CD4-positive, alpha-beta memory T cell (primary cell): Measurements from ENCODE around the gene ELMO2. TPM values are rescaled to one million over a fixed set of nuclear protein-coding genes. Genes with fewer than 3 reads are reported as not detected.

Source experiments
- CTCF ChIA-PET: fragments of 350-600 bp; sonication (Branson Sonifier 250); formaldehyde crosslinking; loops from one replicate; lab custom pipeline; 2021; ENCODE audit warnings: inconsistent platforms; ENCODE audit not compliant: partially characterized antibody; lab: Charles Lee
- POLR2A ChIA-PET: fragments of 350-600 bp; sonication (Branson Sonifier 250); formaldehyde crosslinking; loops from one replicate; lab custom pipeline; 2021; ENCODE audit not compliant: partially characterized antibody; lab: Charles Lee
- DNase-seq, 5 donors: peaks; one replicate each; pipeline versions ENCODE4 v3.0.0 to v3.0.0-alpha.2; 2020 to 2022; ENCODE audit warnings: mixed read lengths in 1 of 5
- H3K27ac ChIP-seq: one replicate; pipeline ENCODE4 v1.7.0; 2013; ENCODE audit warnings: low read depth, low read length
- H3K27me3 ChIP-seq: 2 replicates; pipeline ENCODE4 v1.7.0; 2013; ENCODE audit warnings: mild to moderate bottlenecking, low read length, moderate library complexity; ENCODE audit not compliant: insufficient read depth
- H3K36me3 ChIP-seq: 2 replicates; pipeline ENCODE4 v1.7.0; 2013; ENCODE audit warnings: mild to moderate bottlenecking, low read length, moderate library complexity; ENCODE audit not compliant: insufficient read depth
- H3K4me1 ChIP-seq: 2 replicates; pipeline ENCODE4 v1.7.0; 2013; ENCODE audit warnings: mild to moderate bottlenecking, low read length, moderate library complexity; ENCODE audit not compliant: insufficient read depth
- H3K4me3 ChIP-seq, 2 donors: one replicate each; pipeline ENCODE4 v1.7.0; 2013; ENCODE audit warnings: low read length in 2 of 2, mild to moderate bottlenecking in 1 of 2
- H3K9me3 ChIP-seq, 2 donors: one replicate each; pipeline ENCODE4 v1.7.0; 2013; ENCODE audit warnings: low read length in 2 of 2, control low read depth in 1 of 2; ENCODE audit not compliant: control insufficient read depth in 1 of 2
- H3K27ac Mint-ChIP-seq, 7 donors: one replicate each; pipeline ENCODE4 v1.8.0; 2020 to 2021; ENCODE audit warnings: mixed read lengths in 7 of 7, mild to moderate bottlenecking in 6 of 7, inconsistent platforms in 3 of 7, moderate library complexity in 3 of 7
- H3K27me3 Mint-ChIP-seq, 2 donors: one replicate each; pipeline ENCODE4 v1.8.0; 2020 to 2021; ENCODE audit warnings: mixed read lengths in 2 of 2
- H3K36me3 Mint-ChIP-seq, 2 donors: one replicate each; pipeline ENCODE4 v1.8.0; 2020 to 2021; ENCODE audit warnings: mixed read lengths in 2 of 2, inconsistent platforms in 1 of 2, mild to moderate bottlenecking in 1 of 2
- H3K4me1 Mint-ChIP-seq, 4 donors: one replicate each; pipeline ENCODE4 v1.8.0; 2020 to 2021; ENCODE audit warnings: mixed read lengths in 4 of 4, mild to moderate bottlenecking in 1 of 4
- H3K4me3 Mint-ChIP-seq, 8 donors: one replicate each; pipeline ENCODE4 v1.8.0; 2020 to 2021; ENCODE audit warnings: mixed read lengths in 8 of 8, mild to moderate bottlenecking in 7 of 8, moderate library complexity in 6 of 8, inconsistent platforms in 3 of 8
- H3K9me3 Mint-ChIP-seq, 8 donors: one replicate each; pipeline ENCODE4 v1.8.0; 2020 to 2021; ENCODE audit warnings: mixed read lengths in 8 of 8, mild to moderate bottlenecking in 5 of 8, inconsistent platforms in 3 of 8, moderate library complexity in 1 of 8
- intact Hi-C: fragments of 100-400 bp; cut with micrococcal nuclease; formaldehyde crosslinking; loops from one replicate; pipeline ENCODE4 v1.15.1; 2023
- polyA plus RNA-seq, 2 donors: library from polyadenylated mRNA; unstranded; fragments of 300-500 nt; fragmentation: Illumina TruSeq; gene quantifications; one replicate each; pipeline ENCODE4 v1.2.3, GENCODE V29; 2021
- total RNA-seq, 2 experiments: library from RNA; stranded (reverse); gene quantifications; one replicate each; pipeline ENCODE4 v1.2.3, GENCODE V29; 2021

Gene ELMO2
- total and polyA plus RNA-seq, 4 experiments from 2014 or later = 52.5 to 98.9 (median 67.9) TPM

DNA sequence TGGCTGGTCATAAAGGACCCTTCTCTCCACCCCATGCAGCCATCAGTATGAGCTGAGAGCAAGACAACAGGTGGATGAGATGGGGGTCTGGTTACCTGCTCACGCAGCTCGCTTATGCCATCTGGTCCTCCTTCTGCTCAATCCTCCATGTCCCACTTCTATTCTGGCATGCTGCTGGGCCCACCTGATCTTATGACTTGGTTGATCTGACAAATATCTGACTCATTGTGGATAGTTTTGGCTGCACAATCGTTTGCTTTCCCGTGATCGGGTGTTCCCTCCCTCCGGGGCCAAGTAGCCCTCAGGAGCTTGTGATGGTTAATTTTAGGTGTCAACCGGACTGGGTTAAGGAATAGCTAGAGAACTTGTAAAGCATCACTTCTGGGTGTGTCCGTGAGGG is 26.6 kb upstream of the ELMO2 start:
- ChIA-PET CTCF (no interaction called here), POLR2A (no interaction called here)
- H3K4me1 ChIP-seq = no peaks in the 10 kb centered on the region
- H3K4me3 Mint-ChIP-seq = no peak overlapping the region
- peaks cover 23 to 25% of the 10 kb centered on the region in 2 donors for H3K27me3 Mint-ChIP-seq
- H3K9me3 ChIP-seq = no peaks in the 10 kb centered on the region
- H3K4me1 Mint-ChIP-seq = no peaks in the 10 kb centered on the region
- no peaks in the 10 kb centered on the region for H3K36me3 ChIP-seq
- H3K4me3 ChIP-seq = no peak overlapping the region
- H3K27me3 ChIP-seq = peaks cover 5% of the 10 kb centered on the region
- intact Hi-C loops = no loop called here
- DNase-seq = no peak
- no peak overlapping the region for H3K27ac Mint-ChIP-seq
- H3K36me3 Mint-ChIP-seq = no peaks in the 10 kb centered on the region
- H3K27ac ChIP-seq = no peak overlapping the region
- no peaks in the 10 kb centered on the region for H3K9me3 Mint-ChIP-seq

- H3K4me1 ChIP-seq = no peaks in the 10 kb centered on the region
- DNase-seq = no peak
- H3K9me3 ChIP-seq = no peaks in the 10 kb centered on the region
- no peak overlapping the region for H3K27ac ChIP-seq
- CTCF ChIA-PET = no interaction called here
- Mint-ChIP-seq H3K27me3 (peaks cover 30 to 37% of the 10 kb centered on the region in 2 donors), H3K9me3 (no peaks in the 10 kb centered on the region), H3K4me3 (no peak overlapping the region), H3K4me1 (no peaks in the 10 kb centered on the region), H3K27ac (no peak overlapping the region), H3K36me3 (no peaks in the 10 kb centered on the region)
- intact Hi-C loops = no loop called here
- POLR2A ChIA-PET = no interaction called here
- no peaks in the 10 kb centered on the region for H3K36me3 ChIP-seq
- H3K27me3 ChIP-seq = peaks cover 5% of the 10 kb centered on the region
- no peak overlapping the region for H3K4me3 ChIP-seq
Measured at GRCh38 chr20:46430921-46431712, 24.7 kb upstream of the ELMO2 start.

- no peaks in the 10 kb centered on the region for H3K36me3 ChIP-seq
- no peak overlapping the region for H3K4me3 ChIP-seq
- H3K27me3 ChIP-seq = peaks cover 9% of the 10 kb centered on the region
- CTCF ChIA-PET = interaction anchor here (1.0 kb wide), 1 partner anchor 10 kb away, joined by 3 read pairs; no protein-coding TSS in a partner anchor
- no peaks in the 10 kb centered on the region for H3K4me1 ChIP-seq
- Mint-ChIP-seq H3K9me3 (no peaks in the 10 kb centered on the region), H3K4me3 (no peak overlapping the region), H3K27ac (no peak overlapping the region), H3K36me3 (no peaks in the 10 kb centered on the region), H3K27me3 (peaks cover 24 to 52% of the 10 kb centered on the region in 2 donors), H3K4me1 (no peaks in the 10 kb centered on the region)
- no peak overlapping the region for H3K27ac ChIP-seq
- no peak for DNase-seq
- intact Hi-C loops = no loop called here
- H3K9me3 ChIP-seq = no peaks in the 10 kb centered on the region
- POLR2A ChIA-PET = no interaction called here
Measured at GRCh38 chr20:46427384-46427783, 21.0 kb upstream of the ELMO2 start.

DNA sequence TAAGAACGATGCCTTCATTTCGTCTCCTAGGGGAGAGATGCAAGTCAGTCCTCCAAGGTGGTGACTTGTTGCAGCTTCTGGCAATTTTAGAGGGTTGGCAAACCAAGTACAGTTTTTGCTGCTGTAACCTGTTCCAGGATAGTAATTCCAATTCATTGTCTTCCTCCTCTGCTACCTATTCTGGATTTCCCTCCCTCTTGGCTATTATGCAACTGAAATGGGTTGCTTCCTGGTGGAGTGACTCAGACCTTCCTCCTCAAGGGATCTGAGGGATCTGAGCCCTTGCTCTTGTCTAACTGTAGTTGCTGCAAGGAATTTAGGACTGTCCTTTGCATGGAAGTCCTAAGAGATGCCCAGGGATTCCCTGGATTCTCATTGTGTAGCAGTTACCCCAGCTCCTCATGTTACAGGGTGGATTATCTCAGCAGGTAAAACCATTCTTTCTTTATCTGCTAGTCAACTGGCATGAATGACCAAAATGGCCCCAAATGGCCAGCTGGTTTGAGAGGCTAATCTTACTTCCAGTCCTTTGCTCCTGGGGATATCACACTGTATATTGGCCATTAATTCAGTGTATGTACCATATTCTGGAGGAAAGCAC is 17.6 kb upstream of the ELMO2 start:
- no peaks in the 10 kb centered on the region for H3K9me3 ChIP-seq
- Mint-ChIP-seq H3K9me3 (no peaks in the 10 kb centered on the region), H3K36me3 (no peaks in the 10 kb centered on the region), H3K27me3 (peaks cover 21 to 46% of the 10 kb centered on the region in 2 donors), H3K4me3 (no peak overlapping the region), H3K4me1 (no peaks in the 10 kb centered on the region), H3K27ac (no peak overlapping the region)
- no peak for DNase-seq
- peaks cover 4% of the 10 kb centered on the region for H3K27me3 ChIP-seq
- ChIA-PET CTCF (no interaction called here), POLR2A (no interaction called here)
- H3K4me3 ChIP-seq = no peak overlapping the region
- H3K36me3 ChIP-seq = no peaks in the 10 kb centered on the region
- no peak overlapping the region for H3K27ac ChIP-seq
- intact Hi-C loops = no loop called here
- no peaks in the 10 kb centered on the region for H3K4me1 ChIP-seq

- Mint-ChIP-seq H3K4me3 (no peak overlapping the region), H3K27me3 (peaks cover 23 to 45% of the 10 kb centered on the region in 2 donors), H3K27ac (no peak overlapping the region), H3K9me3 (no peaks in the 10 kb centered on the region), H3K4me1 (no peaks in the 10 kb centered on the region), H3K36me3 (no peaks in the 10 kb centered on the region)
- no peak for DNase-seq
- H3K27ac ChIP-seq = no peak overlapping the region
- intact Hi-C loops = no loop called here
- no peaks in the 10 kb centered on the region for H3K36me3 ChIP-seq
- H3K27me3 ChIP-seq = peaks cover 4% of the 10 kb centered on the region
- H3K4me3 ChIP-seq = no peak overlapping the region
- CTCF ChIA-PET = no interaction called here
- no peaks in the 10 kb centered on the region for H3K4me1 ChIP-seq
- no peaks in the 10 kb centered on the region for H3K9me3 ChIP-seq
- POLR2A ChIA-PET = no interaction called here
Measured at GRCh38 chr20:46423342-46423741, 16.9 kb upstream of the ELMO2 start.

GRCh38 chr20:46420878-46421277 is 14.5 kb upstream of the ELMO2 start:
- CTCF ChIA-PET = no interaction called here
- H3K27ac Mint-ChIP-seq = no peak overlapping the region

GRCh38 chr20:46419882-46420281 is 13.5 kb upstream of the ELMO2 start:
- DNase-seq = no peak
- H3K27ac ChIP-seq = no peak overlapping the region
- Mint-ChIP-seq H3K4me1 (no peaks in the 10 kb centered on the region), H3K4me3 (no peak overlapping the region), H3K36me3 (no peaks in the 10 kb centered on the region), H3K9me3 (peaks cover 0 to 12% (median 6%) of the 10 kb centered on the region in 8 donors), H3K27ac (no peak overlapping the region), H3K27me3 (peaks cover 16 to 33% of the 10 kb centered on the region in 2 donors)
- POLR2A ChIA-PET = interaction anchor here (1.4 kb wide), 1 partner anchor 56 kb away, joined by 4 read pairs; no protein-coding TSS in a partner anchor
- CTCF ChIA-PET = no interaction called here
- H3K9me3 ChIP-seq = no peaks in the 10 kb centered on the region
- no peaks in the 10 kb centered on the region for H3K36me3 ChIP-seq
- H3K27me3 ChIP-seq = peaks cover 4% of the 10 kb centered on the region
- intact Hi-C loops = no loop called here
- H3K4me1 ChIP-seq = no peaks in the 10 kb centered on the region
- H3K4me3 ChIP-seq = no peak overlapping the region

More at GRCh38 chr20:46420878-46421277, 14.5 kb upstream of the ELMO2 start:
- H3K4me1 ChIP-seq = no peaks in the 10 kb centered on the region
- H3K36me3 ChIP-seq = no peaks in the 10 kb centered on the region
- H3K4me3 ChIP-seq = no peak overlapping the region
- peaks cover 4% of the 10 kb centered on the region for H3K27me3 ChIP-seq
- peaks cover 13 to 31% of the 10 kb centered on the region in 2 donors for H3K27me3 Mint-ChIP-seq
- H3K4me1 Mint-ChIP-seq = no peaks in the 10 kb centered on the region
- intact Hi-C loops = no loop called here
- no peak for DNase-seq
- H3K4me3 Mint-ChIP-seq = no peak overlapping the region
- no peak overlapping the region for H3K27ac ChIP-seq
- no peaks in the 10 kb centered on the region for H3K36me3 Mint-ChIP-seq
- no peaks in the 10 kb centered on the region for H3K9me3 ChIP-seq
- POLR2A ChIA-PET = interaction anchor here (1.4 kb wide), 1 partner anchor 57 kb away, joined by 4 read pairs; no protein-coding TSS in a partner anchor
- peaks cover 0 to 12% (median 6%) of the 10 kb centered on the region in 8 donors for H3K9me3 Mint-ChIP-seq
